GM18508 (cell line): Measurements from ENCODE around the gene FABP1.

Experiments used
- ATAC-seq: cut with Tn5 transposase; IDR thresholded peaks from one replicate; pipeline ENCODE4 v1.9.1; 2021; ENCODE audit warnings: moderate number of reproducible peaks; ENCODE audit not compliant: insufficient read depth, unreplicated experiment

FABP1 gene

GRCh38 chr2:88127888-88128653, at the start of gene FABP1:
FABP1 (minus strand) TSS chr2:88128062; CDS start chr2:88128017, 45 bp downstream.
- ATAC-seq = no peak

GRCh38 chr2:88177556-88177955, 49.7 kb upstream of the FABP1 start:
- ATAC-seq = no peak

- ATAC-seq = no peak
Measured at GRCh38 chr2:88176352-88176984, 48.6 kb upstream of the FABP1 start.

DNA sequence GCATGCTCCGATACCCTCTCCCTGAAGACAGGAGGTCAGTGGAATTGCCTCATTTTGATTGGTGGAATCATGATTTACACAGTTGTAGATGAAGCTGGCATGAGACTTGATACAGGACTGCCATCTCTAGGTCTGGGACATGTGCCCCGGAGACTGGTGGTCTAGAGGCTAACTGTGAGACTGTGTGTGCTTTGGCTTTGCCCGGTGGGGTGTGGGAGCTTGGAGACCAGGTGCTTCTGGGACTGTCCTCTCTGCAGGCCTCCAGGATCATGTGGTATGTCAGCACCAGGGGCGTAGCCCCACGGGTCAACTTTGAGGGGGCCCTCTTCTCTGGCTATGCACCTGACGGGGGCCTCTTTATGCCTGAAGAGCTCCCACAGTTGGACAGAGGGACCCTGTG, 45.0 kb upstream of the FABP1 start:
- no peak for ATAC-seq

- no peak for ATAC-seq
Measured at GRCh38 chr2:88171966-88172365, 44.1 kb upstream of the FABP1 start.

DNA sequence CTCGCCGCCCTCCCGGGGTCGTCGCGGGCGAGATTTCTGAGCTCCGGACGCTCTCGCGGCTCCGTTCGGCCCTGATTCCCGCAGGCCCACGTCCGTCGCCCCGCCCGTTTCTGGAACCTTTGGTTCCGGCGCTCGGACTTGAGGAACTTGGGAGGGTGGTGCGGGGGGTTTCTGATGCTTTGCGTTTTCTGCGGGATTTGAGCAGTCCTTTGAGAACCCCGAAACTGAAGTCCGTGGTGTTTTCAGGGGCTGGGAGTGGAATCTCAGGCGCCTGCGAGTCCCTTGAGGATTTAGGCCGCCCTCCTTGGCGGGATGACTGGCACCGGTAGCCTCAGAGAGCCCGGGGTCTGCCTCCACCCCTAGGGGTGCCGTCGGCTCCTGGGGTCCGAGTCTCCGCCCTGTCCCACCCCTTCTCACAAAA, 42.6 kb upstream of the FABP1 start:
- no peak for ATAC-seq

- ATAC-seq = no peak
Measured at GRCh38 chr2:88168386-88168785, 40.5 kb upstream of the FABP1 start.

DNA sequence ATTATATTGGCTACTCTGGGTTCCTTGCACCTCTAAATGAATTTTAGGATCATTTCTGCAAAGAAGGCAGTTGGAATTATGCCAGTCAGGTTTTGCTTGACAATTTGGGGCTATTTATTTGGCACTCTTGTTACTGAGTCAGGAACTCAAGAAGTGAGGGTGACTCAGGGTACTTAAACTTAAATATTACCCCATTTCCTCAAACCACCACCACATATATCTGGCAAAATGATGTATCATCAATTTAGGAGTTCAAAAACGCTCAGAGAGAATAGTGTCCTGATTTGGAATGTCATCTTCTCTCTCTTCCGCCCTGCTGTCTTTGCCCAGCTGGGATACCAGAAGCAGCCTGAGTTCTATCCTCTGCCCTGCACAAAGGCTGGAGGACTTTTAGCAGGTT, 39.9 kb upstream of the FABP1 start:
- ATAC-seq = no peak

- no peak for ATAC-seq
Measured at GRCh38 chr2:88165332-88166003, 37.6 kb upstream of the FABP1 start.

GRCh38 chr2:88161446-88162244, 33.8 kb upstream of the FABP1 start:
- ATAC-seq = no peak

DNA sequence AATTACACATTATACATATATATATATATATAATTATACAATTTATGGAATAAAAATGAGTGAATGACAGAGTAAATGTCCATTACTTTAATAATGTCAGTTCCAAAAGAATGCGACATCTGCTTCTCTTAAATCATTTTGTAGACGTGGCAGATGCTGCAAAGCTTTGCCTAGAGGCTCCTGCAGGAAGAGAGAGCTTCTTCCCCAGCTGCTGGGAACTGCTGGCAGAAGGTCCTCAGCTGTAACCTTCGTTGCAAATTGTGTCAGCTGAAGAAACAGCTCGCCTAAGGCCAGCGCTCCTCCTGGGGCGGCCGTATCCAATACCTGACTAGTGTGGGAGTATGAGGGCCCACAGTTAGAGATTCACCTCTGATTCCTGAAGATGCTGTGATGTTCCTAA, 32.7 kb upstream of the FABP1 start:
- ATAC-seq = no peak

DNA sequence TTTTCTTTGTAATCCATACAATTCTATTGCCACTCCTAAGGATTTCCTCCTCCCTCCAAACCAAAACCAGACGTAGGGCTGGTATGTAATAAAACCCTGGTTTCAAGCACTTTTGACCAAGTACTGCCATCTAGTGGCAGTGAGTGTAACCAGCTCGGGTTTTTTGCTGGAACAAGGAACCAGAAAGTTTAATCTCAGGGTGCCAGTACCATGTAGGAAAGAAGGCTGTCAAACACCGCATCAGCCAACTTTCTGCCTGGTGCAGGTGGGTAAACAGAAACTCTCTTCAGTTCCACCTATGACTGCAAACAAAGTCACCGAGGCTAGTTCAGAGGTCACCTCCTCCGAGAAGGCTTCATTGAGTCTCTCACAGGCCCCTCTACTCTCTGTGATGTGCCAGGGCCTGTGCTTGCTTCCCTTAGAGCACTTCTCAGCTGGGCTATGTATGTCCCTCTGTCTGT, 32.1 kb upstream of the FABP1 start:
- ATAC-seq = no peak

- ATAC-seq = no peak
Measured at GRCh38 chr2:88159481-88159880, 31.6 kb upstream of the FABP1 start.

- no peak for ATAC-seq
Measured at GRCh38 chr2:88148929-88149438, 21.1 kb upstream of the FABP1 start.

GRCh38 chr2:88147145-88147544, 19.3 kb upstream of the FABP1 start:
- ATAC-seq = no peak

GRCh38 chr2:88146590-88146989, 18.7 kb upstream of the FABP1 start:
- ATAC-seq = no peak

- ATAC-seq = no peak
Measured at GRCh38 chr2:88144914-88145497, 17.1 kb upstream of the FABP1 start.

DNA sequence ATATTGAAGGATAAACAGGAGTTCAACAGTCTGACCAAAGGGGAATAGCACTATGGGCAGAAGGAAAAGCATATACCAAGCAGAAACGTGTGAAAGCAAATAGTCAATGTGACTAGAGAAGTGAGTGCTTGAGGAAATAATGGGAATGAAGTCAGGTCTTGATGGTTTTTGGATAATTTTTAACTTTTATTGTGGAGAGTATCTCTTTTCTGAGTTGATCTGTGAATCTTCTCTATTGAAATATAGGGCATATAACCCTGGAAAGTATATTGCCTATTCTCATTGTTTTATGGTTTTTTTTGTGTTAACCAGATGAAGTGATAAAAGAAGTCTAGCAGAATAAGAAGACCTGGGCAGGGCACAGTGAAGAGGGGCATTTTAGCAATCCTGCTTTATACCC, 16.4 kb upstream of the FABP1 start:
- ATAC-seq = no peak

- ATAC-seq = no peak
Measured at GRCh38 chr2:88141952-88142351, 14.1 kb upstream of the FABP1 start.

DNA sequence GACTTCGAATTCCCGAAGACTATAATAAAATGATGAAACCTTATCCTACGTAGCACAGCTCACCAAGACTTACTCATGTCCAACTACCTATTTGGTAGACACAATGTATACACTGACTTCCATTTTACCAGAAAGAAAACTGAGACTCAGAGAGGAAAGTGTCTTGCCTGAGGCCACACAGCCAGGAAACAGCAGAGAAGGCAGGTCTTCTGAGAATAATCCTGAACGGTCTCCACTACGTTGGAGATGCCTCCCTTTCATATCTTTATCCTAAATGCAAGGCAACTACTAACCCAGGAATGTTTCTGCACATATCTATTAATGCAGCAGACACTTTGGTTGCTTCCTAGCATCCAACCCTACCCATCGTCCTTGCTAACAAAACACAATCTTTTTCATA, 11.9 kb upstream of the FABP1 start:
- ATAC-seq = no peak
